NCI-H2171 treated with DMSO at 0.1 percent for 48 hours (cell line): Measurements from ENCODE around the gene PSMB11.

ENCODE experiments used
- DNase-seq: peaks from one replicate; lab custom pipeline; 2025; lab: John Stamatoyannopoulos, UW

The PSMB11 gene

DNA sequence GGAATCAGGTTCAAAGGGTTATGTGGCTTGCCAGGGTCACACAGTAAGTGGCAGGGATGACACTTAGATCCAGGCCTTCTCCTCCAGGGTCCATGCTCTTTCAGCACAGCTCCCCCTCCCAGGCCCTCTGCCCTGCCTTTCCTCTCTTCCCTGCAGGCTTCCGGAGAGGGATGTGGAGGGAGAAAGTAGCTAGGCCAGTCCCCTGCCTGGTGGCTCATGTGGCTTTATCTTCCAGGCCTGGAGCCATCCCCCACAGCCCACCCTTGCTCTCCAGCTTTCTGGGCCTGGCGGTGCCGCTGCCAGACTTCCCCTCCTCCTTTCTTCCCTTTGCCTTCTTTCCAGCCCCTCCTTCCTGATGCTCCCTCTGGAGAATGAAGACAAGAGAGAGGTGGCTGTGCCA is 1.7 kb downstream of the PSMB11 start:
- no peak for DNase-seq

DNA sequence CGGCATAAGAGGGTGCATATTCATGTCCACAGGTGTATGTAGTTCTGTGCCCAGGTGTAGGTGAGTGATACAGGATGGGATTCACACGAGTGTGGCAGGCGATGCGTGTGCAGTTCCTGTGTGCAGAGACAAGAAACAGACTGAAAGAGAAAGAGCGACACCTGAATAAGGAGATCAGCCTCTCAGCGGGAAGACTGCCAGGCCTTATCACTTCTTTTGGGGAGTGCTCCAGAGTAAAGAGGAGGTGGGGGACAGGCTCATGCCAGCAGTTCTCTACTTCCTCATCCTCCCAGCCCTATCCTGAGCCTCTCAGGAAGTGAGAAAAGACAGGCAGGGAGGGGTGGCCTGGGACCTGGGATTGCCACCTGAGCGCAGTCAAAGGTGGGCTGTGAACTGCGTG is 2.8 kb downstream of the PSMB11 start:
- no peak for DNase-seq

DNA sequence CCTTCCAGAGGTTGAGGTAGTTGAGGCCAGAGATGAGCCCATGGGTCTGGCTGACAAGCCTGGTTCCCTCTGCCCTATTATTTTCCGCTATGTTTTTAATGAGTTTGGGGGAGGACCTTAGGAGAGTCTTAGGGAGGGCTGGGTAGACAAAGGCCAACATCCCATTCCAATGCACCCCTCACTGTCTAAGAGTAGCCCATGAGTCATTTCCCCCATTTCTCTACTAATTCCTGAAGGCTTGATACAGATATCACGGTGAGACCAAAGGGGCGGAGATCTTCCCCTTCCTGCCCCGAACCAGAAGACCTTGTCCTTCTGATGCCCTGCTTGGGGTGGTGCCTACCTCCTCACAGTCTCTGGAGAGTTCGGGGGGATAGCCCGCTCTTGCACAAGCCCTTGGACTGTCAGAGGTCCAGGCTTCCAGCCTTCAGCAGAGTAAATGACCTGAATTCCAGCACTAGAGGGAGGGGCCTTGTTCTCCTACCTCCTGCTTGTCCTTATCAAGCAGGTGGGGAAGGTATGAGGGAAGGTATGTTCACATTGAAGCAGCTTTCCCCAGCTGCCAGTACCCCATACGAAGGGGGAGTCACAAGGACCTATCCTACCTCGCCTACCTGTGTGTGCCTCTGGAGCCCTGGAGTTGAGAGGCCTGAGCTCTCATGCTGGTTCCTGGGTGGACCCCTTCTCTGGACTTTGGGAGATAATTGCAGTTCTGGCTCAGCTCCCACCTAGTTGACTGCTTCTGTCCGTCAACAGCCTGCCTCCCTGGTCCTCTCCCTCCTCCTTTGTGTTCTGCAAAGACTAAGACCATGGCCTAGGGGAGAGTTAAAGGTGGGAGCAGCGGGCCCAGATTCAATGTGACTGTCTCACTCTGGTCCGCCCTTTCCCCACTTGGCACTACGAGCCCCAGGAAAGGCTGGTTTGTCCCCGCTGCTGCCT is 3.7 kb downstream of the PSMB11 start:
- no peak for DNase-seq

DNA sequence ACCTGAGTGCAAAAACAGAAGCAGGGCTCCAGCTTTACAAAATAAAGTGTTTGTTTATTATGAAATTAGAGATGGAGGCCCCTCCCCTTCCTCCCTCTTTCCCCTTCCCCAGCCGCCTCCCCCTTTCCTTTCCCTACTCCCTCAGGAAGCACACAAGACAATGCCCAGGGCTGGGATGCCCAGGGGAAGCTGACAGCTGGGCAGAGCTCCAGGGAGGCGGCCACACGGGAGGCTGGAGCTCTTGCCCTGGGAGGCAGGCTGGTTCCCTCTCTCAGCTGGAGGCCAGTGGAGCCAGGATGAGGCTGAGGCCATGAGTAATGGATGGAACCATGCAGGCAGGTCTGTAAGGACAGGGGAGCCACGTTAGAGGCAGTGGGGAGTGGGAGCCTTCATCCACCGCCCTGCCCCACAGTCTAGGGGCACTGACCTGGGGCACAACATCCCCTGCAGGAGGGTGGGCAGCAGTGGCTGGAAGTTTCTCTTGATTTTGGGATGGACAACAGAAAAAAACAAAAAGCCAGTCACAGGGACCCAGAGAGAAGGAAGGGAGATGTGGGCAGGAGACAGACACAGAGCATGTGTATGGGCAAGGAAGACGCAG is 5.1 kb downstream of the PSMB11 start:
- no peak for DNase-seq

DNA sequence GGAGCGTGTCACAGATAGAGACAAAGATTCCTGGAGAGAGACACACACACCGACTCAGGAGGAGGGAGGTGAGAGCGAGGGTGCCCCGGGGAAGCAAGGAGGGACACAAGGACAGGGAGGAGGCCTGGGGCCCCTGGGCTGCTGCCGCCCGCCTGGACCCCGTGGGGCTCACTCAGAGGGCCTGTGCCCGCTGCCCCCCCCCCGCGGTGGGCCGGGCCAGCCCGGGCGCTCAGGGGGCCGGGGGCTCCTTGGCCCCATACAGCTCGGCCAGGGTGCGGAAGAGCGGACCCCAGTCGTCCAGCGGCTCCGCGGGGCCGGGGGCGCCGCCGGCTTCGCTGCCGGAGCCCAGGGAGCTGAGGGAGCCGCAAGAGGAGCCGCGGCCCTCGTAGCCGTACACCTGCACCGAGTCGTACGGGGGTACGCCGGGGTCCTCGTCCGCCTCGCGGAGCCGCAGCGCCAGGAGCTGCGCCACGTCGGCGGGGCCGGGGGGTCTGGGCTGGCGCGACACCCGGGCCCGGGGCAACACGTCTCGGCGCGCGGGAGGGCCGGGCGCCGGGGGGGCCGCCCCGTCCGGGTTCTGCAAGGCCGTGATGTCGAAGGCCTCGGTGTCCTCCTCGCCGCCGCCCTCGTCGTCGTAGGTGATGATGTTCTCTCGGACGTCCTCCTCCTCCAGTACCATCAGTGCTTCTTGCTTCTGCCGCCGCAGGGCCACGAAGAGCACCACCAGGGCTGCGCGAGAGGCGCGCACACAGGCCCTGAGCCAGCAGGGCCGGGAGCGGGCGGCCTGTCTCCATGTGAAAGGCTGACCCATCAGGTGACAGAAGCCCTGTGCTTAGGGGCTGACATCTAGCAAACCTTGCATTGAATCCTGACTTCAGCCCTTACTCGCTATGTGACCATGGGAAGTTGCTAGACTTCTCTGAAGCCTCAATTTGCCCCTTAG is 6.0 kb downstream of the PSMB11 start:
- no peak for DNase-seq

DNA sequence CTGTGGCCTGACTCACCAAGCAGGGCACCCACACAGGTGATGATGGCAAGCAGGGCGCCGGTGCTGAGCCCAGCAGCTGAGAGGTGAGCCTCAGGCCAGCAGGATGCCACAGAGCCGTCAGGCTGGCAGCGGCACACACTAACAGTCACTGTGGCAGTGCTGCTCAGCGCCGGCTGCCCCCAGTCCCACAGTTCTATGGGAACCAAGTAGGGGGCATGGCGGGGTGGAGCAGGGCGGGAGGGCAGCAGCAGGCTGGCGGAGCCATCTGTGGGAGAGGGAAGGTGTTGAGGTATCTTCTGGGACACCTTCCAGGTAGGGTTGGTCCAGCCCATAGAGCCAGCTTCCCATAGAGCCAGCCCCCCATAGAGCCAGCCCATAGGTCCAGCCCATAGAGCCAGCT is 7.0 kb downstream of the PSMB11 start:
- no peak for DNase-seq

DNA sequence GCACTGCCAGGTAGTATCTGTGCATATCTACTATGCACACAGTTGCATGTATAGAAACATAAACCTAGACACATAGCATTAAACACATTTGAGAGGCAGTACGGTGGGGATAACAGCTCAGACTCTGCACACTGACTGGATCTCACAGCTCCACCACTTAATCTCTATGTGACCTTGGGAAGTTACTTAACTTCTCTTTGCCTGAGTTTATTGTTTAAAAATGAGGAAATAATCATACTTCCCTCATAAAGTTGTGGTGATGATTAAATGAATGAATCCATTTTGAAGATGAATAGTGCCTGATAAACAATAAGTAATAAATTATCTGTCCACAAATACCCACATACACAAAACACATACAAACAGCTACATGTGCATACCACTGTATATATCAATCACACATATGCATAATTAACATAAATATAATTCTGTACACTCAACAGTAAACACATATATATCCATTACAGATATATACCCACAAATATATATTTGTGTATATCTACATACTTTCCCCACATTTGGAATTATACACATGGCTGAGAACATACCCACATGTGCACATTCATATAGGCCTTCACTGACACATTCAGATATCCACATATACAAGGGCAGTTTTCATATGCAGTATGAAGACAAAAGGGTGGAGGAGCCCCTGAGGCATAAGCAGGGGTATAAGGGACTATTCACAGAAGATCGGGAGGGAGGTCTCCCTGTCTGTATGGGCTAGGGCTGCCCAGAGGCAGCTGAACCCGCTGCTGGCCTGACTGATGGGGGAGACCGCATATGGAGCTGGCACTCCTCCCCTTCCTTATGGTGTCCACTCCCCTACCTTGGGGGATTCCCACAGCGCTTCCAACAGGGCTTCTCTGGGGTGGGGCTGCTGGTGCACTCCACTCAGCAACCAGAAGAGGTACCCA is 9.4 kb downstream of the PSMB11 start:
- no peak for DNase-seq

DNA sequence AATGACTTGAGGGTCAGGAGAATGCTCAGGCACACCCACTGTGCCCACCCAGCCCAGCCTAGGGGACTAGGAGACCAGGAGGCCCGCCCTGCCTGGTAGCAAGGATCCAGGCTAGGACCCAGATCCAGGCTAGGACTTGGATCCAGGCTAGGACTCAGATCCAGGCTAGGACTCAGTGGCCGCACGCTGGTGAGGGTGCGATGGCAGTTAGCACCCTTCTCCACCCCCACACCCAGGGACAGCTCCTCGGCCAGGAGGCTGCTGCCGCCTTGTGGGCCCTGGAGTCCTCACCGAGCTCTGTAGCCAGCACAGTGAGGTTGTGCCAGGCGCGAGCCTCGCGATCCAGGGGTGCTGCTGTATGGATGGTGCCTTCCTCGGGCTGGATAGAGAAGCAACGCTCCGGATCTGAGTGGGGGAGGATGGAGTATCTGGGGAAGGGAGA is 10.2 kb downstream of the PSMB11 start:
- no peak for DNase-seq

DNA sequence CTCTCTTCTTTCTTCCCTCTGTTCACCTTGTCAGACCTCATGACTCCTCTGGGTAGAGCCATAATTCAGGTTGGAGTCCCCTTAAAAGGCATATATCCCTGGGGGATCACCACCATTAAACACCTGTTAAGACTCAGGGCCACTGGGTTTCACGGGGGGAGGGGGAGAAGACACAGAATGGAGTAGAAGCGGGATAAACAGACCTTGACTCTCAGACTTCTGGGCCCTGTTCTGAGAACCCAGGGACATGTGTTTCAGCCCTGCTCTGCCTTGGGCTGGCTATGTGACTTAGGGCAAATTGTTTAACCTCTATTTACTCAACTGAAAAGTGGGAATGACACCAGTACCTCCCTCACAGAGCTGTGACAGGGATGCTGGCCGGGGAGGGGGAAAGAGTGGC is 10.7 kb downstream of the PSMB11 start:
- DNase-seq = no peak

DNA sequence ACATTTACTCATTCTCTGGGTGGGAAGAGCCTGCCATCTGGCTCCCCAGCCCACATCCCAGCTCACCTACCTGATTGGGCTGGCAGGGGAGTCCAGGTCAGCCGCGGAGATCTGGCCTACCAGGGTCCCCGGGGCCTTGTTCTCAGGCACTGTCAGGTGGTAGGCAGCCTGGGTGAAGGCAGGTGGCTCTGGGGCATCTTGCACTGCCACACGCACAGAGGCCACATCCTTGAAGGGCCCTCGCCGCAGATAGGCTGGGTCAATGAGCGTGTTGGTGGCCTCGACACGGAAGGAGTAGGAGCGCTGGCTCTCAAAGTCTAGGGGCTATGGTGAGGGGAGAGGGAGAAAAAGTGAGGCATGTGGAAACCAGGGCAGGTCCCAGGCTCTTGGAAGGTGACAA is 11.4 kb downstream of the PSMB11 start:
- DNase-seq = no peak

DNA sequence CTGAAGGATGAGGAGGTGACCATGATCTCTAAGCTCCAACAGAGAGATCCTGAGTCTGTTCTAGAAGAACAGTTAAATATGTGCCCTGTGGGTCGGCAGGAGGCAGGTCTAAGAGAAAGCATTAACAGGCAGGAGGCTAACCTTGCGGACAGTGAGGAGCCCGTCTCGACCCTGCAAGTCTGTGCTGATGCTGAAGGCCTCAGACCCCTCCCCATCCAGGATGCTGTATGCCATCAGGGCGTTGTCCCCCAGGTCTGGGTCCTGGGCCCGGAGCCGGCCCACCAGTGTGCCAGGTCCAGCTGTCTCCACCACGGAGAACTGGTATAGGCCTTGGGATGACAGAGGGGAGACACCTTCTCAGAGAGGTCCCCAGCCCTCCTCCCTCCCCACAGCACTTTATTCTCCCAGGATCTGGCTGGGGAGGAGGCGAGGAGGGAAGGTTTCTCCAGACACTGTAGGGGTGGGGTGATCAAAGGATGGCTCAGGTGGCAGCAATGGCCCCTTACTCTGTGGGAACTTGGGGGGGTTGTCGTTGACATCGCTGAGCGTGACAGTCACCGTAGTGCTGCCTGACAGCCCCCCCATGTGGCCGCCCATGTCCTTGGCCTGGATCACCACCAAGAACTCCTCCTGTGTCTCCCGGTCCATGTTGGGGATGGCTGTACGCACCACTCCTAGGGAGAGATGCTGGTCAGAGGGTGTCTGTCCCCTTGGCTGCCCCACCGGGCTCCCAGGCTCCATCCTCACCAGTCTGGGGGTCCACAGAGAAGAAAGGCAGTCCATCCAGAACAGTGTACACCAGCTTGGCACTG is 12.2 kb downstream of the PSMB11 start:
- DNase-seq = no peak

DNA sequence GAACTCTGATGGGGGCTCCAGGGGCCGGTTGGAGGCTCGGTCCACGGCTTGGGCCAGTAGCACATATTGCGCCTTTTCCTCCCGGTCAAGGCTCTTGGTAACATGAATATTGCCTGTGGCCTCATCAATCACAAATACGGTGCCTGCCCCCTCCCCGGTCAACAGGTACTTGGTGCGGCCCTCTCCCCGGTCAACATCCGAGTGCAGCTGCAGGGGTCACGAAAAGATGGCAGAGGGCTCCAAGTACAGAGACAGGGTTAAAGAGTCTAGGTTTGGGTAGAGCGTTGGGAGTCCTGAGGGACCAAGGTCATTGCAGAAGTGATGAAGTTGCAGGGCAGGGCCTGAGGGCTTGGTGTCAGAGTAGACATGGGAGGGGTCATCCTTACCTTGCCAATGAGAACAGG is 13.1 kb downstream of the PSMB11 start:
- DNase-seq = no peak

DNA sequence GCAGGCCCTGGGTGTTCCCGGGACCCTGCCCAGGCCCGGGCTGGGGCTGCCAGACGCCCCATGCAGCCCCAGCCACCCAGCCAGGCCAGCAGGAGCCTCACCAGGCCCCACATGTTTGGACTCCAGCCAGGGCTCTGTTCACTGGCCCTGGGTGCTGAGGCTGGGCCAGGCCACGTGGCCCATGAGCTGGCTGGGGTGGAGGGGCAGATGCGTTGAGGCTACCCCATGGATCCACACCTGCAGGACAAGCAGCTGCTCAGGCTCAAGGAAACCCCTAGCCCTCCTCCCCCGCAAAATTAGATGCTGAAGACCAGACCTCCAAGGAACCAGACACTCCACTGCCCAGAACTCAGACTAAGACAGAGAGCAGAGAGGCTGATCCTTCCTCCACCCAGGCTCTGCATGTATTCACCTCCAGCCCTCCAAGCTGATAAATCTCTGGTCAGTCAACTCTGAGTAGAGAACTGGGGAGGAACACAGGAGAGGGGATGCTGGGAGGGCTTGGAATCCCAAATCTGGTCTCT is 13.7 kb downstream of the PSMB11 start:
- DNase-seq = no peak

DNA sequence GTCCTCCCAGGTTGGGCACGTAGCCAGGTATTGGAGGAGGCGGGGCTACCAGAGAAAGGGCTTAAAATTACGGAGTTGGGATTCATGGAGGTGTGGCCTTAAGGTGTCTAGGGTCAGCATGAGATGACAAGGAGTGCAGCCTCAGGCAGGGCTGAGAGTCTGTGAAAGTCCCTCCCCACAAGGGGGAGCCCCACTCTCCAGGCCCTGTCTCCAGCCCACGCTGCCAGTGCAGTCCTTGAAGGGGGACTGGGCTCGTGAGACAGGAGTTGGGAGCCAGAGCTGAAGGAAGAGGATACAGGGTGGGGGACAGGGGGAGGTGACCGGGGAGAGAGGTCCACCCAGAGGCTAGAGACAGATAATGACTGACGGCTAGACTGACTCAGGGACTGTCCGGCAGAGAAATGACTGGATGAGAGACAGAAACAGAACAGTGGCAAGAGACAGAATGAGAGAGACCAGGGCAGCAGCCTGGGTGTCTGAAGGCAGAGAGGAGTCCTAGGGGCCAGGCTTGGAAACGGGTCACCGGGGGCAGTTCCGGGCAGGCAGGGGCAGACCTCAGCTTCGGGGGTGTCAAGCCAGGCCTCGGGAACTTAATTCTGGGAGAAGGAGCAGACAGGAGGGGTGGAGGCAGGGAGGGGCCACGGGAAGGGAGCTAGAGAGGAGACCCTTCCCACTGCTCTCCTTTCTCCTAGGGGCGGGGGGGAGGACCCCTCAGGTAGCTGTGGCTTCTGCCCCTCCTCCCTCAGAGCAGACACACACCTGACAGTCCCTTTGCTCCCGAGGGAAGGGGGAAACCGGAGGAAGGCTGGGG is 14.3 kb downstream of the PSMB11 start:
- DNase-seq = no peak

DNA sequence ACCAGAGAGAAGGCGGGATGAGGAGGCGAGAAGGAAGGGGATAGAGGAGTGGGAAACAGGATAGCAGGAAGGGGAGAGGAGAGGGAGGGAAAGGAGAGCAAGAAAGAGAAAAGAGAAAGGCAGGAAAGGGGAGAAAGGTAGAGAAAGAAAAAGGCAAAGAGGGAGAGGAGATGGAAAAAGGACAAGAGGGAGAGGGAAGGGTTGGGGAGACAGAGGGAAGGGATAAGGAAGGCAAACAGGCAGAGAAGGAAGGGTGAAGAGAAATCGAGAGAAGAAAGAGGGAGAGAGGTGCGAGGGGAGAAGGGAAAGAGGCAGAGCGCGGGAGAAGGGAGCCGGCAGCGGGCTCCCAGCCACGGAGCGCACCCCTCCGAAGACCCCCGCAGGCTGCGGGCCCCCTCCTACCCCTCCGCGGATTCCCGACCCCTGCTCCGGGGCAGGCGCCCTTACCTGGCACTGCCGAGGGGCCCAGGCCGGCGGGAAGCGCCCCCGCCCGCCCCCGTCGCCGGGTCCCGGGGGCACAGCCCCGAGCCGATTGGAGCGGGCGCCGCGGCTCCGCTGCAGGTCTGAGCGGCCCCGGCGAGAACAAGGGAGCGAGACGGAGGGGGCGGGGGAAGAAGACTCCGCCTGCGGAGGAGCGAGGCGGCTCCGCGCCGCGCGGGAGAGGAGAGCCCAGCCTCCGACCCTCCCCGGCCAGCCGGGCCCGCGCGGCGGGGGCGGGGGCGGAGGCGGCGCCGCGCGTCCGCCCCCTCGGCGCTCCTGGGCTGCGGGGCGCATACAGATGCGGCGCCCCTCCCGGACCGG is 15.1 kb downstream of the PSMB11 start, which contains the start of gene CDH24:
Gene CDH24 (minus strand): TSS at position 565 of the 801 bp plus-strand sequence. CDS start 1,787 bp downstream, outside the sequence.
- DNase-seq = no peak

DNA sequence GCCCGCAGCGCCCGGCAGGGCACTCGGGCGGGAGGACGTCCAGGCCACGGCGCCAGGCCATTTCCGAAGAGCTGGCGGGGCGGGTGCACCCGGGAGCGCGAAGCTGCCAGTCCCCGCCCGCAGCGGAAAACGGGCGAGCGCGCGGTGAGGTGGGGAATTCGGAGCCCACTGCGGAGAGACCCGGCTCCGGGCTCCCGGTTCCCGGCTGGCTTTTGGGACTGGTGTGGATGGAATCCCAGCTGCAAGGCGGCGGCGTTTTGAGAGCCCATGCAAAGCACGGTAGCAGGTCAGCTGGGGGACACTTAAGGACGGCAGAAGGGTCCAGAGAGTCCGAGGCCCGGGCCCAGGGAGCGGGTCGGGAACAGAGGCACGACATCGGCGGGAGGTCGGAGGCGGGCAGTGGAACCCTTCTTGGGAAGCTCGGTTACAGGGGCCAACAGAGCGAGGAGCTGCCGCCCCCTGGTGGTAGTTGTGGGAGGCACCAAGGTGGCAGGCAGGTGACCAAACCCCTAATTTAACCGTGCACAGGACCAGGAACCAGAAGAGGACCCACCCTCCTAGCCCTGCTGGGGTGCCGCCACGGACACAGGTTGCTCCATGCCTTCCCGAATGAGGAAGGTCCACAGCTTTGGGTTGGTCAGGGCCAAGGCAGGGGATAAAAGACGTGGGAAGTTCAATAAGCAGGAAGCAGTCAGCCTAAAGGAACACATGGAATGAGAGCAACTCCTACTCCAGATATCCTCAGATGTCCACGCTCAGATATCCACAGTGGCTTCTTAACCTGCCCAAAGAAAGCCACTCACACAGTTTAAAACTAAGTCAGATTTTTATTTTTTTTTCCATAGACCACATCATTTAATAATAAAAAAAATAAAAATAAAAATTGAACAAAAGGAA is 16.0 kb downstream of the PSMB11 start:
- no peak for DNase-seq
